Endometrial microvascular endothelial cells (primary cell): ENCODE measurements around the gene OR5H15. TPM values are rescaled to one million over a fixed set of nuclear protein-coding genes. Genes with fewer than 3 reads are reported as not detected.
"Not testable (repeated sequence)": the region's sequence is repeated elsewhere in the genome, so short reads cannot be mapped to it uniquely, and the experiment has no call there.

Experiments used
- in situ Hi-C: cut with HindIII; loops from 2 replicates; pipeline ENCODE4 v1.10.0; 2017; ENCODE audit warnings: low sequenced_read_pairs, low pct_unique_long_range_greater_than_20kb; ENCODE audit errors: inconsistent ontology term
- total RNA-seq: library from RNA; depleted of rRNA; stranded (reverse); fragments of >200 nt; gene quantifications from one replicate; pipeline ENCODE4 v1.2.3, GENCODE V29; 2015; ENCODE audit errors: inconsistent ontology term

Gene OR5H15
- not detected for total RNA-seq

DNA sequence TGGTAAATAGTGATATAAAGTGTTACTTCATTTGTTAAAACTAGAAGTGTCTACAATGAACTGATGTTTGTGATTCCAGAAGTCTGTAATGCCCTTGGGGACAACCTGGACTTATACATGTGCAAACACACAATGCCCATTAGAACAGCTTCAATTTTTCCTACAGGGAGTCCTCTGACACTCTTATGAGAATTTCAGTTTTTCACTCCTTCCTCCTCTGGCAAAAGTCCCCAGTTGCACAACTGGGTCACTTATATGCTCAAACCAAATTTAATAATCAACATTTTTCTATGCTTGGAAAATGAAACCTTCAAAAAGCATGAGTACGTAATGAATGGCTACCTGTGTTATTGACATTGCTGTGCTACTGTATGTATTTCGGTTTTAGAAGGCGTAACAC is at the start of gene OR5H15:
OR5H15 (plus strand) TSS at position 301 of the 400 bp plus-strand sequence. CDS start 2,004 bp downstream, outside the sequence.
- in situ Hi-C loops = no loop called here

DNA sequence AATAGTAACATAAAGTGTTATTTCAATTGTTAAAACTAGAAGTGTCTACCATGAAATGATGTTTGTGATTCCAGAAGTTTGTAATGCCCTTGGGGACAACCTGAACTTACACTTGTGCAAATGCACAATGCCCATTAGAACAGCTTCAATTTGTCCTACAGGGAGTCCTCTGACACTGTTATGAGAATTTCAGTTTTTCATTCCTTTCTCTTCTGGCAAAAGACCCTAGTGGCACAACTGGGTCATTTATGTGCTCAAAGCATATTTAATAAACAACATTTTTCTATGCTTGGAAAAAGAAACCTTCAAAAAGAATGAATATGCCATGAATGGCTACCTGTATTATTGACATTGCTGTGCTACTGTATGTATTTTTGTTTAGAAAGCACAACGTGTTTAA is 36.1 kb upstream of the OR5H15 start, which contains the start of gene OR5H1:
OR5H1 (plus strand) TSS at position 301 of the 400 bp plus-strand sequence. CDS start 1,977 bp downstream, outside the sequence.
- in situ Hi-C loops = no loop called here

DNA sequence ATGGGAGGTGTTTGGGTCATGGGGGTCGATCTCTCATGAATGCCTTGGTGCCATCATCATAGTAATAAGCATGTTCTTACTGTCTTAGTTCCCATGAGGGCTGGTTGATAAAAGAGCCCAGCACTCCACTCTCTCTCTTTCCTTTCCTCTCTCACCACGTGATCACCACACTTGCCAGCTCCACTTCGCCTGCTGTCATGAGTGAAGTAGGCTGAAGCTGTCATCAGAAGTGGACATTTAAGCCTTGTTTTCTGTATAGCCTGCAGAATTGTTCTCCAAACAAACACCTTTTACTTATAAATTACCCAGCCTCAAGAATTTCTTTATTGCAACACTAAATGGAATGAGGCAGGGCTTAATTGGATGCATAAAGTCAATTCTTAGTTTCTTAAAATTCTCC is 29.9 kb upstream of the OR5H15 start:
- in situ Hi-C loops = no loop called here

DNA sequence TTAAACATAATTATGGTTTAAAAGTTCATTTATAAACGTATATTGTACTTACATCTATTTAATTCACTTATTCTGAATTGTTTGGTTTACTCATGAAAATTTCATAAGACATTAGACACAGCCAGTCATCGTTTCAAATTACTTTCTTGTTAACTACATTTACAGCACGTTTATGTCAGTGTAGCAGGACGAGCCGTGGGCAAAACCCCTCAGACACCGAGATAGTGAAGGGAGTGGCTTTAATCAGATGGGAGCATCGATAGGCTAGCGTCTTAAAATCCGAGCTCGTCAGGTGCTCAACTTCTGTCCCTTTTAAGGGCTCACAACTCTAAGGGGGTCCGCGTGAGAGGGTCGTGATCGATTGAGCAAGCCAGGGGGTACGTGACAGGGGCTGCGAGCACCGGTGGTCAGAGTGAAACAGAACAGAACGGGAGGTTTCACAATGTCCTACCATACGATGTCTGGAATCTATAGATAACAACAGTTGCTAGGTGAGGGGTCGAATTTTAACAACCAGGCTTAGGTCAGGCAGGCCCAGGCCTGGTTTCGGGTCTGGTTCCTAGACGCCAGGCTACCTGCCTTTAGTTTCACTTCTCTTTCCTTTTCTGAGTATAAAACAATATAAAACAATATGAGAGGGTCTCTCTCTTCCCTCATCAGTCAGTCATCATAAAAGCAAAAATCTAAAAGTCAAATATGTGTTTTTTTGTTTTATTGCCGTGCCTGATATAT is 28.5 kb upstream of the OR5H15 start:
- in situ Hi-C loops = not testable (repeated sequence)

DNA sequence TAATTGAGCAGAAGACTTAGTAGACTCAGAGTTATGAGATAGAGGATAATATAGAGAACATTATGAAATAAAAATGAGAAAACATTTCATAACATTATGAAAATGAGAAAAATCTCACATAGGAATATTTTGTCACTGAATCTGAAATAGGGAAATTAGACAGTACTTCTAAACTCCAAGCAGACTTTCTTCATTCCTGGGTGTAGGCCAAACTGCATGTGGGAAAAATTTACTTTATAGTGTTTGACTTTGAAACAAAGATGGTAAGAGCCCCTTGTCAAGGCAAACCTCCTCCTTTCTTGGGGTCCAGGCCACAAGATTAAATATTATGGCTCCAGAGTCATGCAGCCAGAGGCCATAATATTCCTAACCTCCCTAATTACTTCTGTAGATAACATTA is 26.0 kb upstream of the OR5H15 start:
- in situ Hi-C loops = no loop called here

DNA sequence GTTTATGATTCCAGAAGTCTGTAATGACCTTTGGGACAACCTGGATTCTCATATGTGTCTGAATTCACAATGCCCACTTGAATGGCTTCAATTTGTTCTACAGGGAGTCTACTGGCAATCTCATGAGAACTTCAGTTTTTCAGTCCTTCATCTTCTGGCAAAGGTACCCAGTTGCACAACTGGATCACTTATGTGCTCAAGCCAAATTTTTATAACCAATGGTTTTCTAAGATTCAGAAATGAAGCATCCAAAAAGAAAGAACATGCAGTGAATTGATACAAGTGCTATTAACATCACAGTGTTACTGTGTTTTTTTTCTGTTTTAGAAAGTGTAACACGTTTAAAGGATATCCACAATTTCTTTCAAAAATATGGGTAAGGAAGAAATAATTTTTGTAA is 19.3 kb upstream of the OR5H15 start, which contains the start of gene OR5H14:
OR5H14 (plus strand) TSS at position 301 of the 400 bp plus-strand sequence. CDS start 1,907 bp downstream, outside the sequence.
- in situ Hi-C loops = no loop called here

DNA sequence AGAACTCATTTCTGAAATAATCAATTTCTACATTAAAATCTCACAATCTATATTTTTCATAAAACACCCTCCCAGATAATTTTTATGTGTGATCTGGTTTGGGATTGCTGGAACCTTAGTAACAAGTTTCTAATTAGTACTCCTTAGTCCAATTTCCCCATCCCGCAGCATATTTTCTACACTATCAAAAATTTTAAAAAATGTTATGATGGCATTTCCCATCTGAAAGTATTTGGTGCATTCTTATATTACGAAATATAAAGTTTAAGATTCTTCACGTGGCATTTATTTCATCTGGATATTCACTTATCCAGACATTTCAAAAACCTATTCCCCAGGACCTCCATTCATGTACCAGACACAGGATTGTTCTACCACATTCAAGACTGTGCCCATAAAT is 17.7 kb upstream of the OR5H15 start:
- in situ Hi-C loops = no loop called here

DNA sequence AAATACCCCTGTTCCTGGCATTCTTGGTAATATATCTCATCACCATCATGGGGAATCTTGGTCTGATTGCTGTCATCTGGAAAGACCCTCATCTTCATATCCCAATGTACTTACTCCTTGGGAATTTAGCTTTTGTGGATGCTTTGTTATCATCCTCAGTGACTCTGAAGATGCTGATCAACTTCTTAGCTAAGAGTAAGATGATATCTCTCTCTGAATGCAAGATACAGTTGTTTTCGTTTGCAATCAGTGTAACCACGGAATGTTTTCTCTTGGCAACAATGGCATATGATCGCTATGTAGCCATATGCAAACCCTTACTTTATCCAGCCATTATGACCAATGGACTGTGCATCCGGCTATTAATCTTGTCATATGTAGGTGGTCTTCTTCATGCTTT is 17.0 kb upstream of the OR5H15 start:
- in situ Hi-C loops = not testable (repeated sequence)

DNA sequence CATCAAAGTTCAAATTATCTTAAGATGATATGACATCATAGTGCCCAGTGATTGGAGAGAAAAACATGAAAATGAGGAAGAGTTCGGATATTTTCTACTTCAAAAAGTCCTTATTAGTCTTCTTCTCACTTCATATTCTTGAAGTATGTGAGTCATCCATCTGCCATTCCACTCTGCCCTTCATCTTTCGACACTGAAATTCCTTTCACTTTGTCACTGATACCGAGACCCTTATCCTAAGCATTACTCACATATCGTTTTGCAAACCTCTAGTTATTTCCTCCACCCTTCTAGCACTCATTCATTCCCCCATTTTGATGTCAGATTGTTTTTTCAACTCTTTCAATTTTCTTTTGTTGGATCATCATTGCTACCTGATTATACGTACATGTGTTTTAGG is 15.3 kb upstream of the OR5H15 start:
- in situ Hi-C loops = no loop called here

DNA sequence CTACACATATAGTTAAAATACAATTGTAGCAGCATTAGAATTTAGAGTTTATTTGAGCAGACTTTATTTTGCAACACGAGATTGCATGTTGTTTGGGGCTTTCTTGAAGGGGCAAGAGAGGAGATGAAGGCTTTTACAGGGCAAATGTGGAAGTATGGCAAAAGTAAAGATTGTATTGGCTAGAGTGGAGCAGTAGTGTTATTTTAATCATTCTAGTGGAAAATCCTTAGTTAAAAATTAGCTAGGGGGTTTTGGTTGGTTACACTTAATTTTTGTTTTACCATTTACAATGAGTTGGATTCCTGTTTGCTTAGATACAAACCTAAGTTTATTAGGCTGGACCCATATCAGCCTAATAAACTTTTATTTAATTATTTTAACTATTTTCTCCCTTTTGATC is 4.6 kb downstream of the OR5H15 start:
- in situ Hi-C loops = no loop called here

DNA sequence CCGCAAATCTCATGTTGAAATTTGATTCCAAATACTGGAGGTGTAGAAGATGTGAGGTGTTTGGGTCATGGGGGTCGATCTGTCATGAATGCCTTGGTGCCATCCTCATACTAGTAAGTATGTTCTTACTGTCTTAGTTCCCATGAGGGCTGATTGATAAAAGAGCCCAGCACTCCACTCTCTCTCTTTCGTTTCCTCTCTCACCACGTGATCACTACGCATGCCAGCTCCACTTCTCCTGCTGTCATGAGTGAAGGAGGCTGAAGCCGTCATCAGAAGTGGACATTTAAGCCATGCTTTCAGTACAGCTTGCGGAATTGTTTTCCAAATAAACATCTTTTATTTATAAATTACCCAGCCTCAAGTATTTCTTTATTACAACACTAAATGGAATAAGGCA is 6.1 kb downstream of the OR5H15 start:
- in situ Hi-C loops = no loop called here

DNA sequence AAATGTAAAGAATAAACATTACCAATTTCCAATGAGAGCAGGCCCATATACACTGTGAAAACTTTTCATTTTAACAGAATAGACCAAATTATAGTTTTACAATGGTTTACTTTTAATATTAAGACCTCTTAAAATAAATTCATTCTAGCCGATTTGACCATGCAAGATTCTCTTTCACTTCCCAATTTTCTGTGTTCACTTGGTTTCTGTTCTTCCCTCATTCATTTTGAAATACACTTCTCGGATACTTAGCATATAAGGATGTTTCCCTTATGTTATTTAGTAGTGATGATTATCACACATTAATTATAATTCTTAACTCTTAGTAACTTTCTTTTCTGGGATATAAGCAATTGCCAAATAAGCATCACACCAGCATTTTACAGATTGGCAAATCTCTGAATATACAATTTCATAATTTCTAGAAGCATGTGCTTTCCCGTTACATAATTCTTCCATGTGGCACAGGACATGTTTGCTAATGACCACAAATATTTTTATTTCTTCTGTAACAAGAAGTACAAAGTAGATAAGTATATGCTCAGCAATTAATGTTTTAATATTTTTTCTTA is 13.9 kb downstream of the OR5H15 start:
- in situ Hi-C loops = no loop called here

DNA sequence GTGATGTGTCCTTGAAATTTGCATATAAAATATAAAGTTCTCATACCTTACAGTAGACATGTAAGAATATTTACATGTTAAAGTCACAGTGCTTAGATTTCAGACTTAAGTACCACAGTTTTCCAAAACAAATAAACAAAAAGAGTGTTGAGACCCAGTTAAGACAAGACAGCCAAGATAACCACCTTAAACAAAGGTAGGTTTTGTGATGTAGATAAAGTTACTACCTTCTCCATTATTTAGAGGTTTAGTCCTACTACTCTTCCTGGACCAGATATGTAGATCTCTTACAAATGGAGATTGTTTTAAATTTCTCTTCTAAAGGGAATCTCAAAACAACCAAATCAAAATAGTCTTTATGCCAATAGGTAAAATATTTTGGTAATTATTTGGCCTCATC is 15.7 kb downstream of the OR5H15 start:
- in situ Hi-C loops = no loop called here

DNA sequence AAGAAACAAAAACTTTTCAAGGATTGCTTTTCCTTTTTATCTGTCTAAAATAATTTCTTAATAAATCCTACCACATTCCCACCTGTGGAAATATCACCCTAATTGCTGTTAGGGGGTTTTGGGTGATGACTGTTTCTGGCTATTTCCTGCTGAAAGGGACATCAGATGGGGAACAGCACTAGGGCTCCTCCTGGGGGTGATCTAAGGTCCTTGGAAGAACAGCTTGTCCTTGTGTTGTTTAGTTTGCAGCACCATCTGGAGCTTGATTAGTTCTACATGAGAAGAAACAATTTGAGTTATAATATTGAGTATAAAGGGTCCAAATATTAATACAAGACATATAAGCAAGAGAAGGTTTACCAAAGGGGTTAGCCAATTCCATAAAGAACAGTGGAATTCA is 18.7 kb downstream of the OR5H15 start:
- in situ Hi-C loops = no loop called here

DNA sequence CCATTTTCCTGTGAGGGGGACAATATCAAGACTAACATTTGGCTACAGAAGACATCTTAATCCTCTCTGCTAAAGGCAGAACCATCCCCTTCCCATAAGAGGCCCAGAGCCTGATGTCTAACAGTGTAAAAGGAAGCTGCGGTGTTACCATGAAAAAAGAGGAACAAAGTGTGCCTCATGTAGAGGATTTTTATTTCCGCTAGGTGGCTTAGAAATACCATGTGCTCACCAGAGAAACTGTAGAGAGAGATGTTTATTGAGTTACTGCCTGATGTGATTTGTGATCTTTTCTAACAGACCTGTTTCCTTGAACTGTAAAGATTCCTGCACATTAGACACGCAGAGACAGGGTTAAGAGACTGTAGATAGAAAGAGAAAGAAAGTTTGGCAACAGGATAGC is 22.0 kb downstream of the OR5H15 start:
- in situ Hi-C loops = no loop called here

DNA sequence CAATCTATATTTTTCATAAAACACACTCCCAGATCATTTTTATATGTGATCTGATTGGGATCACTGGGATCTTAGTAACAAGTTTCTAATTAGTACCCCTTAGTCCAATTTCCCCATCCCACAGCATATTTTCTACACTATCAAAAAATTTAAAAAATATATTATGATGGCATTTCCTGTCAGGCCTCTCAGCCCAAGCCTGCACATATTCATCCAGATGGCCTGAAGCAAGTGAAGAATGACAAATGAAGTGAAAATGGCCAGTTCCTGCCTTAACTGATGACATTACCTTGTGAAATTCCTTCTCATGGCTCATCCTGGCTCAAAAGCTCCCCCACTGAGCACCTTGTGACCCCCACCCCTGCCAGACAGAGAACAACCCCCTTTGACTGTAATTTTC is 24.4 kb downstream of the OR5H15 start:
- in situ Hi-C loops = not testable (repeated sequence)

DNA sequence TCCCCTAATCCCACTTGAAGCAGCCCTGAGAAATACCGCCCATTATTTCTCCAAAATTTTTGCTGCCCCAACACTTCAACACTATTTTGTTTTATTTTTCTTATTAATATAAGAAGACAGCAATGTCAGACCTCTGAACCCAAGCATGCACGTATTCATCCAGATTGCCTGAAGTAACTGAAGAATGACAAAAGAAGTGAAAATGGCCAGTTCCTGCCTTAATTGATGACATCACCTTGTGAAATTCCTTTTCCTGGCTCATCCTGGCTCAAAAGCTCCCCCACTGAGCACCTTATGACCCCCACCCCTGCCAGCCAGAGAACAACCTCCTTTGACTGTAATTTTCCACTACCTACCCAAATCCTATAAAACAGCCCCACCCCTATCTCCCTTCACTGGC is 29.8 kb downstream of the OR5H15 start:
- in situ Hi-C loops = not testable (repeated sequence)

DNA sequence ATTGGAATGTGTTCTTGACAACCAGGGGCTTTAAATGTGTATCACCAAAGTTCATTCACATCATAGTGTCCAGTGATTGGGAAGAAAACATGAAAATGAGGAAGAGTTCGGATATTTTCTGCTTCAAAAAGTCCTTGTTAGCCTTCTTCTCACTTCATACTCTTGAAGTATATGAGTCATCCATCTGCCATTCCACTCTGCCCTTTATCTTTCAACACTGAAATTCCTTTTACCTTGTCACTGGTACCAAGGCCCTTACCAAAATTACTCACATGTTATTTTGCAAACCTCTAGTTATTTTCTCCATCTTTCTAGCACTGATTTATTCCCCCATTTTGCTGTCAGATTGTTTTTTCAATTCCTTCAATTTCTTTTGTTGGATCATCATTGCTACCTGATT is 32.5 kb downstream of the OR5H15 start:
- in situ Hi-C loops = no loop called here

DNA sequence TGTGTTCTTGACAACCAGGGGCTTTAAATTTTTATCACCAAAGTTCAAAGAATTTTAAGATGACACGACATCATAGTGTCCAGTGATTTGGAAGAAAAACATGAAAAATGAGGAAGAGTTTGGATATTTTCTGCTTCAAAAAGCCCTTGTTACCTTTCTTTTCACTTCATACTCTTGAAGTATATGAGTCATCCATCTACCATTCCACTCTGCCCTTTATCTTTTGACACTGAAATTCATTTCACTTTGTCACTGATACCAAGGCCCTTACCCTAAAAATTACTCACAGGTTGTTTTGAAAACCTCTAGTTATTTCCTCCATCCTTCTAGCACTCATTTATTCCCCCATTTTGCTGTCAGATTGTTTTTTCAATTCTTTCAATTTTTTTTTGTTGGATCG is 42.7 kb downstream of the OR5H15 start:
- in situ Hi-C loops = no loop called here

DNA sequence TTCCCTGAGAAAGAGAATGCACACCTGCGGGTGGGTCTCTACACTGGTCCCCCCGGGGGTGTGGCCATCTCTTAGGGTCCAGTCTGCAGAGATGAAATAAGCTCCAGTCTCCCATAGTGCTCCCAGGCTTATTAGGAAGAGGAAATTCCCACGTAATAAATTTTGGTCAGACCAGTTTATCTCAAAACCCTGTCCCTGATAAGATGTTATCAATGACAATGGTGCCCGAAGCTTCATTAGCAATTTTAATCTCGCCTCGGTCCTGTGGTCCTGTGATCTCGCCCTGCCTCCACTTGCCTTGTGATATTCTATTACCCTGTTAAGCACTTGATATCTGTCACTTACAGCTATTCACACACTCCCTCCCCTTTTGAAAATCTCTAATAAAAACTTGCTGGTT is 46.8 kb downstream of the OR5H15 start:
- in situ Hi-C loops = no loop called here
